Thymus (tissue), 11 donors: ENCODE results near the gene FHIT. TPM values are rescaled to one million over a fixed set of nuclear protein-coding genes. Genes with fewer than 3 reads are reported as not detected.

ENCODE experiments used
- DNase-seq, 9 donors: peaks; one replicate each; pipeline ENCODE4 v3.0.0-alpha.2; 2013; ENCODE audit warnings: low spot score in 9 of 9, low read depth in 6 of 9, missing footprints in 1 of 9
- H3K27ac ChIP-seq, 2 donors: one replicate each; pipeline ENCODE4 v1.5.1; 2013; ENCODE audit warnings: control low read depth in 1 of 2, low read depth in 1 of 2, low read length in 1 of 2, mild to moderate bottlenecking in 1 of 2, moderate library complexity in 1 of 2
- H3K27me3 ChIP-seq, 2 donors: one replicate each; pipeline ENCODE4 v1.5.1; 2013; ENCODE audit warnings: low read length in 1 of 2; ENCODE audit not compliant: control insufficient read depth in 2 of 2, insufficient read depth in 1 of 2
- H3K36me3 ChIP-seq, 2 donors: one replicate each; pipeline ENCODE4 v1.5.1; 2013; ENCODE audit warnings: low read length in 1 of 2, mild to moderate bottlenecking in 1 of 2, moderate library complexity in 1 of 2; ENCODE audit not compliant: control insufficient read depth in 2 of 2, insufficient read depth in 2 of 2
- H3K4me1 ChIP-seq, 2 donors: one replicate each; pipeline ENCODE4 v1.5.1; 2013; ENCODE audit warnings: low read length in 2 of 2; ENCODE audit not compliant: control insufficient read depth in 2 of 2, insufficient read depth in 2 of 2
- H3K4me3 ChIP-seq, 2 donors: one replicate each; pipeline ENCODE4 v1.5.1; 2013; ENCODE audit warnings: low read length in 2 of 2, control low read depth in 1 of 2, mild to moderate bottlenecking in 1 of 2
- H3K9me3 ChIP-seq, 2 donors: one replicate each; pipeline ENCODE4 v1.5.1; 2013; ENCODE audit warnings: low read length in 1 of 2, mild to moderate bottlenecking in 1 of 2; ENCODE audit not compliant: control insufficient read depth in 2 of 2, insufficient read depth in 1 of 2
- WGBS: extraction: QIAGEN DNeasy Blood & Tissue Kit; methylation state at CpG from one replicate; pipeline ENCODE4 v1.1.7; 2013; 5-methylcytosine and 5-hydroxymethylcytosine counted together
- polyA plus RNA-seq: library from polyadenylated mRNA; stranded (reverse); fragments of 200-250 nt; gene quantifications from one replicate; pipeline ENCODE4 v1.2.3, GENCODE V29; 2013
- total RNA-seq: library from RNA; stranded (reverse); fragments of 120-200 nt; gene quantifications from one replicate; pipeline ENCODE4 v1.2.4, GENCODE V29; 2013
- donor health status: healthy.

The FHIT gene
- total and polyA plus RNA-seq, 2 donors, result 9.2 to 13.2 TPM

- no peak for DNase-seq
- Histone ChIP-seq H3K4me3 (no peak overlapping the region), H3K27ac (no peak overlapping the region), H3K4me1 (no peaks in the 10 kb centered on the region), H3K27me3 (no peaks in the 10 kb centered on the region), H3K9me3 (no peaks in the 10 kb centered on the region), H3K36me3 (no peaks in the 10 kb centered on the region)
- 97% methylated on average over 4 of the region's 4 CpGs for WGBS
Measured at GRCh38 chr3:60609446-60609845, 641.8 kb downstream of the FHIT start.

- DNase-seq, result no peak
- no peak overlapping the region for H3K27ac ChIP-seq
- no peaks in the 10 kb centered on the region for H3K27me3 ChIP-seq
- WGBS, result 98% methylated on average over 3 of the region's 3 CpGs
- H3K9me3 ChIP-seq, result no peaks in the 10 kb centered on the region
- no peak overlapping the region for H3K4me3 ChIP-seq
- peaks cover 0 to 3% of the 10 kb centered on the region in 2 donors for H3K4me1 ChIP-seq
- no peaks in the 10 kb centered on the region for H3K36me3 ChIP-seq
Measured at GRCh38 chr3:60603860-60604259, 647.4 kb downstream of the FHIT start.

- 91% methylated on average over 4 of the region's 4 CpGs for WGBS
Measured at GRCh38 chr3:60600848-60601247, 650.4 kb downstream of the FHIT start.

GRCh38 chr3:60599586-60599985 lies 651.7 kb downstream of the FHIT start:
- Histone ChIP-seq H3K27ac (no peak overlapping the region), H3K9me3 (no peaks in the 10 kb centered on the region), H3K4me3 (no peak overlapping the region), H3K27me3 (no peaks in the 10 kb centered on the region), H3K4me1 (peaks cover 0 to 4% of the 10 kb centered on the region in 2 donors), H3K36me3 (no peaks in the 10 kb centered on the region)
- DNase-seq, result no peak
- WGBS, result 97% methylated on average over 1 of the region's 1 CpG

More at GRCh38 chr3:60600848-60601247, 650.4 kb downstream of the FHIT start:
- peaks cover 0 to 3% of the 10 kb centered on the region in 2 donors for H3K4me1 ChIP-seq
- H3K27ac ChIP-seq, result no peak overlapping the region
- H3K27me3 ChIP-seq, result no peaks in the 10 kb centered on the region
- no peak for DNase-seq
- H3K4me3 ChIP-seq, result no peak overlapping the region
- H3K36me3 ChIP-seq, result no peaks in the 10 kb centered on the region
- H3K9me3 ChIP-seq, result no peaks in the 10 kb centered on the region

- H3K4me1 ChIP-seq, result peaks cover 0 to 9% of the 10 kb centered on the region in 2 donors
Measured at GRCh38 chr3:60598671-60599070, 652.6 kb downstream of the FHIT start.

GRCh38 chr3:60594025-60594424 lies 657.2 kb downstream of the FHIT start:
- H3K4me3 ChIP-seq, result no peak overlapping the region
- DNase-seq, result peak in 3 of 9 donors; percentile 10 to 36 (median 18)

More at GRCh38 chr3:60598671-60599070, 652.6 kb downstream of the FHIT start:
- no peaks in the 10 kb centered on the region for H3K27me3 ChIP-seq
- H3K36me3 ChIP-seq, result no peaks in the 10 kb centered on the region
- H3K4me3 ChIP-seq, result no peak overlapping the region
- DNase-seq, result no peak
- 94% methylated on average over 2 of the region's 2 CpGs for WGBS
- no peak overlapping the region for H3K27ac ChIP-seq
- H3K9me3 ChIP-seq, result no peaks in the 10 kb centered on the region

GRCh38 chr3:60591267-60591666 lies 660.0 kb downstream of the FHIT start:
- Histone ChIP-seq H3K9me3 (no peaks in the 10 kb centered on the region), H3K4me1 (peaks cover 0 to 6% of the 10 kb centered on the region in 2 donors), H3K27ac (no peak overlapping the region), H3K27me3 (no peaks in the 10 kb centered on the region), H3K4me3 (no peak overlapping the region), H3K36me3 (no peaks in the 10 kb centered on the region)
- 96% methylated on average over 2 of the region's 2 CpGs for WGBS
- DNase-seq, result no peak

More at GRCh38 chr3:60594025-60594424, 657.2 kb downstream of the FHIT start:
- Histone ChIP-seq H3K9me3 (no peaks in the 10 kb centered on the region), H3K36me3 (no peaks in the 10 kb centered on the region), H3K27ac (peak overlapping the region in 1 of 2 donors; percentile 18), H3K27me3 (no peaks in the 10 kb centered on the region), H3K4me1 (peaks cover 0 to 6% of the 10 kb centered on the region in 2 donors)
- 64% methylated on average over 6 of the region's 6 CpGs for WGBS

- WGBS, result 95% methylated on average over 3 of the region's 3 CpGs
- Histone ChIP-seq H3K9me3 (no peaks in the 10 kb centered on the region), H3K4me1 (no peaks in the 10 kb centered on the region), H3K36me3 (no peaks in the 10 kb centered on the region), H3K4me3 (no peak overlapping the region), H3K27me3 (no peaks in the 10 kb centered on the region), H3K27ac (no peak overlapping the region)
- DNase-seq, result no peak
Measured at GRCh38 chr3:60588806-60589205, 662.4 kb downstream of the FHIT start.

- 0% methylated on average over 1 of the region's 1 CpG for WGBS
- Histone ChIP-seq H3K4me3 (no peak overlapping the region), H3K27me3 (no peaks in the 10 kb centered on the region), H3K4me1 (no peaks in the 10 kb centered on the region), H3K27ac (no peak overlapping the region), H3K36me3 (no peaks in the 10 kb centered on the region), H3K9me3 (no peaks in the 10 kb centered on the region)
- no peak for DNase-seq
Measured at GRCh38 chr3:60585918-60586317, 665.3 kb downstream of the FHIT start.

GRCh38 chr3:60584250-60584649 lies 667.0 kb downstream of the FHIT start:
- H3K4me1 ChIP-seq, result no peaks in the 10 kb centered on the region
- H3K36me3 ChIP-seq, result no peaks in the 10 kb centered on the region
- 99% methylated on average over 2 of the region's 2 CpGs for WGBS

More at GRCh38 chr3:60584250-60584649, 667.0 kb downstream of the FHIT start:
- Histone ChIP-seq H3K9me3 (no peaks in the 10 kb centered on the region), H3K27ac (no peak overlapping the region), H3K27me3 (no peaks in the 10 kb centered on the region), H3K4me3 (no peak overlapping the region)
- DNase-seq, result no peak
